ENCODE data around the gene STUM.
A peak's percentile ranks its signal among the peaks of the same experiment; 100 is the strongest.

Gene STUM

DNA sequence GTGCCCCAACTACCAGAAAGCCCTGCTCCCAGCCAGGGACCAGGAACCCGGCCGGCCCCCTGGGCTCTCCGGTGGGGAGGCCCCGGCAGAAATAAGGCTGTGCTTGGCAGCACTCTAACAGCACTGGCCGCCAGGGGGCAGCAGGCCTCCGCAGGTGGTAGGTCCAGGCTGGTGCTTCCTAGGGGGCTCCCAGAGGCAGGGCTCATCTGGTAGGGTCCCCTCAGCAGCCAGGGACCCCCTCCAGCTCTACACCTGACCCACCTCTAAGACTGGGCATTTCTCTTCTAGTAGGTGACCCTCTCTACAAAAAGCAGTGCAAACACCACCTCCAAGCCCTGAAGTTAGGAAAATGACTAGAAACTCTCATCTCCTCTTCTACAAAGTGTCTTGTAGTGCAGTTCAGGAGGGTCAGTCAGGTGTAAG lies 85.6 kb downstream of the STUM start:
- no peak for DNase-seq (ENCODE audit: low read depth)
- no peak overlapping the region for H3K4me3 ChIP-seq (ENCODE audit: low read length)
- TF ChIP-seq, protein P1, sequence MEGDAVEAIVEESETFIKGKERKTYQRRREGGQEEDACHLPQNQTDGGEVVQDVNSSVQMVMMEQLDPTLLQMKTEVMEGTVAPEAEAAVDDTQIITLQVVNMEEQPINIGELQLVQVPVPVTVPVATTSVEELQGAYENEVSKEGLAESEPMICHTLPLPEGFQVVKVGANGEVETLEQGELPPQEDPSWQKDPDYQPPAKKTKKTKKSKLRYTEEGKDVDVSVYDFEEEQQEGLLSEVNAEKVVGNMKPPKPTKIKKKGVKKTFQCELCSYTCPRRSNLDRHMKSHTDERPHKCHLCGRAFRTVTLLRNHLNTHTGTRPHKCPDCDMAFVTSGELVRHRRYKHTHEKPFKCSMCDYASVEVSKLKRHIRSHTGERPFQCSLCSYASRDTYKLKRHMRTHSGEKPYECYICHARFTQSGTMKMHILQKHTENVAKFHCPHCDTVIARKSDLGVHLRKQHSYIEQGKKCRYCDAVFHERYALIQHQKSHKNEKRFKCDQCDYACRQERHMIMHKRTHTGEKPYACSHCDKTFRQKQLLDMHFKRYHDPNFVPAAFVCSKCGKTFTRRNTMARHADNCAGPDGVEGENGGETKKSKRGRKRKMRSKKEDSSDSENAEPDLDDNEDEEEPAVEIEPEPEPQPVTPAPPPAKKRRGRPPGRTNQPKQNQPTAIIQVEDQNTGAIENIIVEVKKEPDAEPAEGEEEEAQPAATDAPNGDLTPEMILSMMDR (conservative IDR thresholded peaks at IDR 0.05; ENCODE audit: low read depth, low read length), result peak; percentile 93

DNA sequence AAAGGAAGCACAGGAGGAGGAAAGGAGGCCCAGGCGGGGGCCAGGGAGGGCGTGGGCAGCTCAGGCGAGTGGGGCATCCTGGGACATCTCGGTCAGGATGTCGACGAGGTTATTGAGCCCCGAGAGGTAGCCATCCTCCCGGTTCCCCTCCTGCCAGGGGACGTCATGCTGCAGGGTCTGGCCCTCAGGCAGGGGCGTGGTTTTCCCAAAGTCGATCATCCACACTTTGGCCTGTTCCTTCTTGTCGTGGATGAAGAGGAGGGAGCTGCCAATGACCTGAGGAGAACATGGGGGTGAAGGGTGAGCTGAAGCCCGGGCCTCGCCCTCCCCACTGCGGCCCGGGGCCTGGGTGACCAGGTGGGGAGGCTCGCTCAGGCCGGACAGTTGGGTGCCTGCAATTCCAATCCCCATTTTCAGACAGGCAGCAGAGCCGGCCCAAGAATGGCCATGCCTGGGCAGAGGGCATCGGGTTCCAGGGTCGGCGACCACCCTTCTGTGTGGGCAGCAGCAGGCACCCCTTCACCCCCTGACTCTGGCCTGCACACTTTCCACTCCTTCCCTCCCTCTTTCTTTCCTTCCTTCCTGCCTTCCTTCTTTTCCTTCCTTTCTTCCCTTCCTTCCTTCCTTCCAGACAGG lies 86.2 kb downstream of the STUM start:
- TF ChIP-seq, protein P1 (conservative IDR thresholded peaks at IDR 0.05; ENCODE audit: low read depth, low read length), result no peak

DNA sequence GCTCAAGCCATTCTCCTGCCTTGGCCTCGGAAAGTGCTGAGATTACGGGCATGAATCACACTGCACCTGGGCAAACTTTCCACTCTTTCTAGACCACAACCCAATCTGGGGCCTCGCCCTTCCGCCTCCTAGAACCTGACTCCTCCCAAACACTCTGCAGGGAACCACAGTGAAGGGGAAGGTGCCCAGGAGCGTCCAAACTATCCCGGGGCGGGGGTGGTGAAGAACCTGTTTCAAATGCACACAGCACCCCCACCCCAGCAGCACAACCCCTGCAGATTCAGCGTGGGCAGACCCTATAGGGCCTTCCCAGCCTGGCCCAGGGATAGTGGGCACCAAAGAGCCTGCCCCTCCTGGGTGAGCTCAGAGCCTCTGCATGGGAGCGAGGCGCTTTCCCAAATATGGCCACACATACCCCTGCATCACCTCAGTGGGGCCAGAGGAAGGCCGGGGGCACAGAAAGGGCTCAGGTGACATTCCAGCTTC lies 86.9 kb downstream of the STUM start:
- no peak overlapping the region for H3K4me3 ChIP-seq (ENCODE audit: low read length)
- no peak for DNase-seq (ENCODE audit: low read depth)
- TF ChIP-seq, protein P1 (conservative IDR thresholded peaks at IDR 0.05; ENCODE audit: low read depth, low read length), result no peak

More for the DNA sequence above, 86.2 kb downstream of the STUM start:
- no peak for DNase-seq (ENCODE audit: low read depth)
- no peak overlapping the region for H3K4me3 ChIP-seq (ENCODE audit: low read length)

DNA sequence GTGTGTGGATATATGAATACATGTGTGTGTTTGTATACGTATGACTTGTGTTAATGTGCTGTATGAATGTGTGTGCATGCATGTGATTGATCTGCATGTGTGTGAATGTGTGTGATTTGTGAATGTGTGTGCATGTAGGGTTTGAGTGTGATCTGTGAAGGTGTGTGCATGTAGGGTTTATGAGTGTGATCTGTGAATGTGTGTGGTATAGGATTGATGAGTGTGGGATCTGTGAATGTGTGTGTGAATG lies 88.2 kb downstream of the STUM start:
- TF ChIP-seq, protein P1 (conservative IDR thresholded peaks at IDR 0.05; ENCODE audit: low read depth, low read length), result no peak
- no peak for DNase-seq (ENCODE audit: low read depth)
- H3K4me3 ChIP-seq (ENCODE audit: low read length), result no peak overlapping the region

DNA sequence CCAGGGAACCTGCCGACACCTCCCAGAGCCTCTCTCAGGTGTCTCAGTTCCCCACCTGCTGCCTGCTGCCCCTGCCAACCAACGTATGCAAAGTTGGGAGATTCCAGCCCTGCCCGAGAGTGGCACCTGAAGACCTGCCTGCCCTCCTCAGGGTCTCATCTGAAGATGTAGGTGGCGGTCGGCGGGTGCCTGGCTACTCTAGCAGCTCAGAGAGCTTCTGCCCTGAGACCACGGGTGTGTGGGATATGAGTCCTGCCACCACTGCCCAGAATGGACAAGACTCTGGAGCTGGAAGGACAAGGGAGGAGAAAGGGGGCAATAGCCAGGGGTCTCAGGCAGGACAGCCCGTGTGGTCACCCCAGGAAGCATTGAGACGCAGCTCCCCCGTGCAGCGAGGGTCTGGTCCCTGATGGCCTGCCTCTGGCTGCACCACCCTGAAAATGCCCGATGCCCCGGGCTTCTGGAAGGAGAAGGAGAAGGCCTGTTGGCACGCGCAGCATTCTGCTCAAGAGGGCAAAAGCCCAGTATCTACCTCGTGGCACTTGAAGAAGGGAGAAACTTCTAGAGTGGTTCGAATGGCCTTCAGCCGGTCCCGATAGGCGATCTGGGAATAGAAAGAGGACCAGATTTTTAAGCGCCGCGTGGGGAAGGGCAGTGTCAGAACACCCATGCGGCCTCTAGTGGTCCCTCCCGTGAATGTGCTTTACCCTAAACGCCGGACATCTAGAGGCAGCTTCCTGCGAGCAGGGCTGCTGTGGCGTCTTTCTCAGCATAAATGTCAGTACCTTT lies 88.8 kb downstream of the STUM start:
- TF ChIP-seq, protein P1 (conservative IDR thresholded peaks at IDR 0.05; ENCODE audit: low read depth, low read length), result peak; percentile 43
- no peak overlapping the region for H3K4me3 ChIP-seq (ENCODE audit: low read length)
- no peak for DNase-seq (ENCODE audit: low read depth)

DNA sequence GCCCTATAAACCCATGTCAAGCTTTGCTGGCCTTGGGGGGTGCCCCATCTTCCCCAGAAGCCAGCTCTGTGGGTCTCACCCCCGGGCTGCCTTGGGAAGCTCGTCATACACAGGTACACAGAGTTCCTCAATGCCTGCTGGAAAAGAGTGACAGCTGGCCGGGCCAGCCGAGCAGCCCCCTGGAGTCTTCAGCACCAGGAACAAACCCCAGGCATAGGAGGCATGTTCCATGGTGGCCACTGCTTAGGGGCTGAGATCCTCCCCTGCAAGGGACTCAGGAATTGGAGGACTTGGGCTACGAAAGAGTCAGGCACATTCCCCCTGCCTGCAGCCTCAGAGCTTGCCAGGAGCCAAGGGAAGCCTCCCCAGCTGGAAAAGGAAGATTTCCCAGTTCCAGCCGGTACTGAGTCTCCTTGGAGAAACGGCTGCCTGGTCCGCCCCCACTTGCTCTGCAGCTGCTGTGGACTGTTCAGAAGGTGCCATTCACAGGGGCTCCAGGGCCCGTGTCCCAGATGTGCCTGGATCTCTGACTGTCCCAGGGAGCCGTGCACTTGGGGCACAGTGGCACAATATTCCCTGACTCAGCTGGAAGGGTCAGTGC lies 89.5 kb downstream of the STUM start:
- TF ChIP-seq, protein P1 (conservative IDR thresholded peaks at IDR 0.05; ENCODE audit: low read depth, low read length), result no peak
- no peak for DNase-seq (ENCODE audit: low read depth)
- no peak overlapping the region for H3K4me3 ChIP-seq (ENCODE audit: low read length)
